OCI-LY3 (cell line): ENCODE measurements around the gene PRSS56.

ENCODE experiments used
- CTCF ChIP-seq: fragments of 200-600, 300-600 bp; sonication (generic); IDR thresholded peaks from 2 replicates; pipeline ENCODE4 v1.5.1; 2014; ENCODE audit warnings: antibody characterized with exemption, low read length, low read depth
- EZH2phosphoT487 ChIP-seq: fragments of 200-600 bp; shearing (Covaris generic); IDR thresholded peaks from 2 replicates; pipeline ENCODE4 v1.6.1; 2018; ENCODE audit warnings: antibody characterized with exemption, mixed run types, low read depth

- TF ChIP-seq CTCF (no peak), EZH2phosphoT487 (no peak)
Measured at GRCh38 chr2:232540441-232541041, 20.4 kb downstream of the PRSS56 start.
